HG03558 (cell line): ENCODE measurements around the gene HBE1.
A peak's percentile ranks its signal among the peaks of the same experiment; 100 is the strongest.
"Not testable (repeated sequence)": the region's sequence is repeated elsewhere in the genome, so short reads cannot be mapped to it uniquely, and the experiment has no call there.

Experiments
- ATAC-seq: cut with Tn5 transposase; IDR thresholded peaks from one replicate; pipeline ENCODE4 v1.9.1; 2021; ENCODE audit warnings: moderate number of reproducible peaks; ENCODE audit not compliant: unreplicated experiment; ENCODE audit errors: extremely low read depth

Gene HBE1

DNA sequence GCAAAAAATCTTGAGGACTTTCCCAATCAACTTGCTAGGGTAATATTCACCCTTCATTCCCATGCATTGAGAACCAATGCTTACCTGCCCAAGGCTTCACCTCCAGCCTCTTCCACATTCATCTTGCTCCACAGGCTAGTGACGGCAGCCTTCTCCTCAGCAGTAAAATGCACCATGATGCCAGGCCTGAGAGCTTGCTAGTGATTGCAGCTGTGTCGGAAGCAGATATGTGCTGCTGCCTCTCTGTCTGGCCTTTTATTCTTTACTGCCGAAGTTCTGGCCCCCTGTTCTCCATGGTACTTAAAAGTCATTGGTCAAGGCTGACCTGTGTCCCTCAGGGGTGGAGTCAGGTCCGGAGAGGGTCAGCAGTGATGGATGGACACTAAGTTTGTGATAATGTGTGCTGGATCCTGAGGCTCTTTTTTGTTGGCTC lies at the start of gene HBE1:
HBE1 (minus strand) TSS at position 231 of the 433 bp plus-strand sequence; CDS start at position 176, 55 bp downstream.
- ATAC-seq: no peak

DNA sequence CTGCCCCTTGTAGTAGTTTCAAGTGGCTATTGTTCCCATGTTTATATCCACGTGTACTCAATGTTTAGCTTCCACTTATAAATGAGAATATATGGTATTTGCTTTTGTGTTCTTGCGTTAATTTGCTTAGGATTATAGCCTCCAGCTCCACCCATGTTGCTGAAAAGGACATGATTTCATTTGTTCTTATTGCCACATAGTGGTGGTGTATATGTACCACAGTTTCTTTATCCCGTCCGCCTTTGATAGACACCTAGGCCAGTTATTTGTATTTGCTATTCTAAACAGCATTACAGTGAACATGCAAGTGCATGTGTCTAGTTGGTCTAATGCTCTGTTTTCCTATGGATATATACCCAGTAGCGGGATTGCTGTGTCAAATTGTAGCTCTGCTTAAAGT lies 47.5 kb upstream of the HBE1 start:
- no peak for ATAC-seq

DNA sequence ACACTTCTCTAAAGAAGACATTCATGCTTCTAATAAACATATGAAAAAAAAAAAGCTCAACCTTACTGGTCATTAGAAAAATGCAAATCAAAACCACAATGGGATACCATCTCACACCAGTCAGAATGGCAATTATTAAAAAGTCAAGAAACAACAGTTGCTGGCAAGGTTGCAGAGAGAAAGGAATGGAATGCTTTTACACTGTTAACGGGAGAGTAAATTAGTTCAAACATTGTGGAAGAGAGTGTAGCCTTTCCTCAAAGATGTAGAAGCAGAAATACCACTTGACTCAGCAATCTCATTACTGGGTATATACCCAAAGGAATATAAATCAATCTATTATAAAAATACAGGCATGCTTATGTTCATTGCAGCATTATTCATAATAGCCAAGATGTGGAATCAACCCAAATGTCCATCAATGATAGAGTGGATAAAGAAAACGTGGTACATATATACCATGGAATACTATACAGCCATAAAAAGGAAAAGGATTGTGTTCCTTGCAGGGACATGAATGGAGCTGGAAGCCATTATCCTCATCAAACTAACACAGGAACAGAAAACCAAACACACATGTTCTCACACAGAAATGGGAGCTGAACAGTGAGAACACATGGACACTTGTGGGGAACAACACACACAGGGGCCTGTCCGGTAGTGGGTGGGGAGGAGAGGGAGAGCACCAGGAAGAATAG lies 43.7 kb upstream of the HBE1 start:
- ATAC-seq: not testable (repeated sequence)

DNA sequence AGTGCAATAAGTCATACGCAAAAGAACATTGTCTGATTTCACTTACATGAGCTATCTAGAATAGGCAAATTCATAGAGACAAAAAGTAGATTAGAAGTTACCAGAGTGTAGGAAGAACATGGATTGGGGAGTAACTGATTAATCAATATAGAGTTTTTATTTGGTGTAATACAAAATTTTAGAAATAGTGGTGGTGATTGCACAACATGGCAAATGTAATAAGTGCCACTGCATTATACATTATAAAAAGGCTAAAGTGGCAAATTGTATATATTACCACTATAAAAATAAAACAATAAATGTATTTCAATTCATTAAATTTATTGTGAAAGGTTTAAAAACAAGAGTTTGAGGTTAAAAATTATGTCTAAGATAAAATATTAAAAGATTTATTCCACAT lies 40.7 kb upstream of the HBE1 start:
- ATAC-seq: no peak

DNA sequence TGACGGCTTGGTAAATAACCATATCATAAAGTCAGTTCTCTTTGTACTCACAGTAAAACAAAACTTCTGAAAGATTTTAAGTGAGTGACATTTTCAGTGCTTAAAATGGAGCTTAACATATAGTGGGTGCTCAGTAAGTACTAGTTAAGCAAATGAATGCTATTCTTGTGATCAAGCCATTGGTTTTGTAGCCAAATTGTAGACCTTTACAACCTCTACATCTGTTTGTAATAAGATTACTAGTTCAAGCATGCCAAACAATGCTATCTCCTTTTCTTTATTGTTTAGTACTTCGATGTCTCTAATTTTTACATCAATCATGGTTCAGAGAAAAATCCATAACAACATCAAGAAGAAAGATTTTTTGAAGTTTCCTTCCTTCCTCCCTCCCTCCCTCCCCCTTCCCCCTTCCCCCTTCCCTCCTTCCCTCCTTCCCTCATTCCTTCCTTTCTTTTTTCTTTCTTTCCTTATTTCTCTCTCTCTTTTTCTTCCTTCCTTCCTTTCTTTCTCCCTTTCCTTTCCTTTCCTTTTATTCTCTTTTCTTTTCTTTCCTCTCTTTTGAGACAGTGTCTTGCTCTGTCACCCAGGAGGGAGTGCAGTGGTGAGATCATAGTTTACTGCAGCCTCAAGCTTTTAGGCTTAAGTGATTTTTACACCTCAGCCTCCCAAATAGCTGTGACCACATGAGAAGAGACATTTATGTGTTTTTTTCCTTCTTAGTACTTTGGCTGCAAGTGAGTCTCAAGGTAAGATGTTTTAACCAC lies 37.7 kb upstream of the HBE1 start:
- ATAC-seq: no peak

DNA sequence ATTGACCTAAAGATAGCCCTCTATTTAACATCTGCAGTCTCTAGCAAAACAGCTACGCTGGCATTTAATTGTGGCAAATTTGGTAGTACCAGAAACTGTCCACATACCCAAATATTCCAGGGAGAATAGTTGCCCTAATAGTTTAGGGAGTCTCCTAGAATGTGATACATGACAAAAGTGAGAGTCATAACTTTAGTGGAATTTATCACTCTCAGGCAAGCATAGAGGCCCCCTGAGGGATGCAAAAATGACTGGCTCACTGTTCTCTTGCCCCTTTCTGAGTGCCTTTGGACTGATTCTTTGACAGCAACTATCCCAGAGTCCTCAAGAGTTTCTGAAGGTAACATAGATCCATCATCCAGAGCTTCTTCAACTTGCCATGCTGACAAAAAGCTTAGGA lies 34.3 kb upstream of the HBE1 start:
- no peak for ATAC-seq

DNA sequence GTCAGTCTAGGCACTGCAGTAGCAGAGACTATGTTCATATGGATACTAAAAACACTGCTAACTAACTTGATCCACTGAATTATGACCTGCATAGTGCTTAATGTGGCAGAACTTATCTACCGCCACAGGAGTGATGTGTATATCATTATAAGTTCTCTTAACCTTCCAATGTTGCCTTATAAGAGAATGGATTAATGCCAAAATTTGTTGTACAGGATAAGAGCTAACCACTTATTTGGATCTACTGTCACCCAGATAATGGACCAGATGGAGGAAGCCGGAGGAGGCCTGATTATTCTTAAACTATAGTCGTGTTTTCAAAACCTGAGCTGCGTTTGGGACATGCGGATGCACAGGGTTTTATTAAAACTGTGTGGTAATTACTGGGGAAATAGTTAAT lies 33.9 kb upstream of the HBE1 start:
- ATAC-seq: no peak

DNA sequence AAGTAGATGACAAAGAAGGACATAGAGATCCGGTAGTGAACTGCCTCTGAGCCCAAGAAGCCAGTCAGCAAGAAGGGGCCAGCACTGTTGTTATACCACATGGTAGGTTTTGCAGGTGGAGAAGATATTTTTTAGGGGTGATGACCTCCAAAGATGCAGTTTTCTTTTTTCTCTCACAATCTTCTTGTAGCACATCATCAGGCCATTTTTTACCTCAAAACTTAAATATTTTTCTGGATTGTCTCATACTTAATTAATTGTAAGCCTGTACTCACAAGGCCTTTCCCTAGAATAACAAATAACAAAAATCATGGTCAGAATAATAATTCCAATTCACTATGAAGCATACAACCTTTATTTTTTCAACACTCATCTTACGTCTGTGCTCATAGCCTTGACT lies 32.1 kb upstream of the HBE1 start, which contains the start of gene OR51B4:
OR51B4 (minus strand) TSS at position 101 of the 400 bp plus-strand sequence; CDS start at position 101, 0 bp downstream.
- no peak for ATAC-seq

DNA sequence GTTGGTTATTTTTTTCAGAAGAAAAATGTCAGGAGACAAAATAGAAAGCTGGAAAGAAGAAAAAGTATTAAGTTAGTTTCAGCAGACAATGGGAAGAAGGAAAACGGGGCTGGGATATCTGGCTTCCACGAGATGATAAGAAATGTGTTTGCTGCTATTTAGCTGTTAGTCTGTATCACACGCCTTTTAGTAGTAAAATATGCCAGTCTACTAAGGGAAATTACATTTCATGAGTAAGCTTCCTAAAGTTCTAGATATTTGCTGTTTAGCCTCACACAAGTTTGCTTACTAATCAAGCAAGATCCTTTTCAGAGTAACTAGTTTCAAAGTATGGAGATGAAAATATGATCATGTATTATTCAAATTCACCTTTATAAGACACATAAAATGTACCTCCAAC lies 30.5 kb upstream of the HBE1 start:
- no peak for ATAC-seq

DNA sequence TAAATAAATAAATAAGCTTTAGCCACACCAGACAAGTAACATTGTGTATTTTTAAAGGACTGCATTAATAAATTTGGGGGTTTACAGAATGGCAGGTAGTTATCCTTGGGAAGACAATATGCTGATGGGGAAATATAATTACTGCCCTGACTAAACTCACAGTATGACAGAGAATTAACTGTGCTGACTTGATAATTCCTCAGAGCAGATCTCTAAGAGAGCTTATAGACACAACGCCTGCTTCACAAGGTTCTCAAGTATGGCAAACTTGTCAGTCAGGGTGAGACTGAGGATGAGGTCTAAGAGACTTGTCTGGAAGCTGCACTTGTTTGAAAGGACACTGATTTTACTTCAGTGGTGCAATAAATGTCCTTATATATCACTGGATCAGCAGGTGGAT lies 28.7 kb upstream of the HBE1 start:
- no peak for ATAC-seq

DNA sequence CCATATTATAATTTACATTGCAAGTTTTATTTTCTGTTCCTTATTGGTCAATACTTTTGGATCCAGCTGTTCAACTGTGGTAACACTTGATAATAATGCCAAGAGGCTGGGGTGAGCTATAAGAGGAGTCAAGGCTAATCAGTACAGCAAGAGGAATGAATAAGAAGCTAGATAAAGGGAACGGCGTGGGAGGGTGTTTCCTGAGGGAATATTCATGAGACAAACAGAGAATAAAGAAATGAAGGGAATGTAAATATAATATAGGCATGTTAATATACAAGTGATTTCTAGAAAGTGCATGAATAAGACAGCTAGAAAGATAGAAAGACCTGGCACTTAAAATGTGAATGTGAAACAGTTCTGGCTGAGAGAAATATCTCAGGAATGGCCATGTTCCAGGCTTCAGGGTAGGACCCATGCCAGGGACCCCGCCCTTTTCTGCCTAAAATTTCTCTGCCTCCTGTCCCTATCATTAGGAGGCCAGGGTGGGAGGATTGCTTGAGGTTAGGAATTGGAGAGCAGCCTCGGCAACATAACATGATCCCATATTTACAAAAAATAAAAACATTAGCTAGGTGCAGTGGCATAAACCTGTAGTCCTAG lies 28.1 kb upstream of the HBE1 start:
- no peak for ATAC-seq

DNA sequence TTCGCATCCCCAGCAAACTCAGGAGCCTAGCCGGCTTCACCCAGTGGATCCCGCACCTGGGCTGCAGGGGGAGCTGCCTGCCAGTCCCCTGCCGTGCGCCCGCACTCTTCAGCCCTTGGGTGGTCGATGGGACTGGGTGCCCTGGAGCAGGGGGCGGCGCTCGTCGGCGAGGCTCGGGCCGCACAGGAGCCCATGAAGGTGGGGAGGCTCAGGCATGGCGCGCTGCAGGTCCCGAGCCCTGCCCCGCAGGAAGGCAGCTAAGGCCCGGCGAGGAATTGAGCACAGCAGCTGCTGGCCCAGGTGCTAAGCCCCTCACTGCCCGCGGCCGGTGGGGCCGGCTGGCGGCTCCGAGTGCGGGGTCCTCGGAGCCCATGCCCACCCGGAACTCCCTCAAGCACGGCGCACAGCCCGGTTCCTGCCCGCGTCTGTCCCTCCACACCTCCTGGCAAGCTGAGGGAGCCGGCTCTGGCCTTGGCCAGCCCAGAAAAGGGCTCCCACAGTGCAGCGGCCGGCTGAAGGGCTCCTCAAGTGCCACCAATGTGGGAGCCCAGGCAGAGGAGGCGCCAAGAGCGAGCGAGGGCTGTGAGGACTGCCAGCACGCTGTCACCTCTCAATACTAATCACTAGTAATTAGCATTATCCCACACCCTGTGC lies 24.7 kb upstream of the HBE1 start:
- not testable (repeated sequence) for ATAC-seq

DNA sequence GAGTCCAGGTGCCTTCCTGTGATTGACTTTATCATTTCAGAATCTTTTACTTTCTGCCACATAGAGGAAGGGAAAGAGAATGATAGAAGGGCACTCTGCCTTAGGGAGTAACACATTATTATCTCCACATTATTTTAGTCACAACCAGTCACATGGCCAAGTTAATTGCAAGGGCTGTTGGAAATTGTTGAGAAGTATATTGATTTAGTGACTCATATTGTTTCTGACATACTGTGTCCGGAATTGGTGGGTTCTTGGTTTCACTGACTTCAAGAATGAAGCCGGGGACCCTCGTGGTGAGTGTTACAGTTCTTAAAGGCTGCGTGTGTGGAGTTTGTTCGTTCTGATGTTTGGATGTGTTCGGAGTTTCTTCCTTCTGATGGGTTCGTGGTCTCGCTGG lies 23.3 kb upstream of the HBE1 start:
- ATAC-seq: no peak

DNA sequence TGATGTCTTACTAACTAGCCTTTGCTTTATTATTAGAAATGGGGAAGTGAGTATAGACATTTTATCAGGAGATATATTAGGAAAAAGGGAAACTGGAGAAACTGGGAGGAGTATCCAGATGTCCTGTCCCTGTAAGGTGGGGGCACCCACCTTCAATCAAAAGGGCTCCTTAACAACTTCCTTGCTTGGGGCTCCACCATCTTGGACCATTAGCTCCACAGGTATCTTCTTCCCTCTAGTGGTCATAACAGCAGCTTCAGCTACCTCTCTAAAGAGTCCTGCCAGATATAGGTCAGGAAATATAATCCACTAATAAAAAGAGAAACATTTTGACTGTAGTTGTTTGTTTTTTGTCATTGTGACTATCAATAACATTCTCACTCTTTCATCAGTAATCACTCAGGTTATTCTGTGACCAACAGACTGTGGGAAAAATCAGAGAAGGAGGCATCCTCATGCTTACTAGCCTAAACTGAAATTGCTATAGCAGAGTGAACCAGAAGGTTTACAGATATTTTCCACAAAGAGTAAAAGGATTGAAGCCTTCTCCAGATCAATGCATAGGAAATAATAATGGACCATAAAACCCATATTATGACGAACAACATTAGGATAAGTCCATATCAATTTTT lies 21.6 kb upstream of the HBE1 start:
- ATAC-seq: peak; percentile 68

DNA sequence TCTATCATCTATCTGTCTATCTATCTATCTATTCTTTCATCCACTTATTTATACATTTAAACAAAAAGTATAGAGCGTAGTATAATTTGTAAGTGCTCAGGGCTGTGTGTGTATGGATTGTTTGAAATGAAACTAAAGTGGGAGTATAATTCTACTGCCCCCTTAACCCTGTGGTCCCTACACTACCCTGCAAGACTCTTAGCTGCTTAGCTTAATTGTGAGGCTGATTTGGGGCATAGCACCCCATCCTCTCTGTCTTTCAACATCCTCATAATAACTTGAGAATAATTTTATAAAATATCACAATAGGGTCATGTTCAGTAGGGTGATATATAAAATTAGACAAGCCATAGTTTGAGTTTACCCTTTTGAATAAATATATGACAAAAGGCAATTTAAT lies 20.4 kb upstream of the HBE1 start:
- no peak for ATAC-seq

DNA sequence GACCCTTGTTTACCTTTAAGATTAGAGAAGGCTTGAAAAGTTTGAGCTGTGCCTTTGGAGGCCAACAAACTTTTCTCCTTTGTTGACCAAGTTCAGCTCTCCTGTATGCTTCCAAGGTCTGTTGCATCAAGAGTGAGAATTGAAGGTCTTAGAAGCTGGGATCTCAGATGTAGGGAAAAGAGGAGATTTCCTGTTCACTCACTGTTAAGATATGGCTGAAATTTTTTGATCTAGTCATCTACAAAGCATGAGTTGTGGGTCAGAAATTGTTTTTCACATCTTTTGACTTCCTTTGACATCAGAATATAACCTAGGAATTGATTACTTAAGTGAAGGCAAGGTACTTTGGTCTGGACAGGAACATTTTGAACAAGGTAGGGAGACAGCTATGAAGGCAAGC lies 20.0 kb upstream of the HBE1 start:
- ATAC-seq: no peak

DNA sequence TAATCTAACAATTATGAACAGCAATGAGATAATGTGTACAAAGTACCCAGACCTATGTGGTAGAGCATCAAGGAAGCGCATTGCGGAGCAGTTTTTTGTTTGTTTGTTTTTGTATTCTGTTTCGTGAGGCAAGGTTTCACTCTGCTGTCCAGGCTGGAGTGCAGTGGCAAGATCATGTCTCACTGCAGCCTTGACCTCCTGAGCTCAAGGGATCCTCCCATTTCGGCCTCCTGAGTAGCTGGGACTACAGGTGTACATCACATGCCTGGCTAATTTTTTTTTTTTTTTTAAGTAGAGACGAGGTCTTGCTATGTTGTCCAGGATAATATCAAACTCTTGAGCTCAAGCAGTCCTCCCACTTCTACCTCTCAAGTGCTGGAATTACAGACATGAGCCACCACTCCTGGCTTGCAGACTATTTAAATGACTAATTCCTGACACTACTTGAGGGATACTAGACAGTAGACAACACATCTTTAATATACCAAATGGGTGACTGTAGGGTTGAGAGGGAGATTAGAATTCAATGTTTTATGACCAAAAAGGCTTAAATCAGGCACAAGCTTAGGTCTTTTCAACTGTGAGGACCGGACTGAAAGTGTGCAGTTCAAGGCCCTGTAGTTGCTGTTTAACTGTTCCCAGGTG lies 19.3 kb upstream of the HBE1 start:
- no peak for ATAC-seq

DNA sequence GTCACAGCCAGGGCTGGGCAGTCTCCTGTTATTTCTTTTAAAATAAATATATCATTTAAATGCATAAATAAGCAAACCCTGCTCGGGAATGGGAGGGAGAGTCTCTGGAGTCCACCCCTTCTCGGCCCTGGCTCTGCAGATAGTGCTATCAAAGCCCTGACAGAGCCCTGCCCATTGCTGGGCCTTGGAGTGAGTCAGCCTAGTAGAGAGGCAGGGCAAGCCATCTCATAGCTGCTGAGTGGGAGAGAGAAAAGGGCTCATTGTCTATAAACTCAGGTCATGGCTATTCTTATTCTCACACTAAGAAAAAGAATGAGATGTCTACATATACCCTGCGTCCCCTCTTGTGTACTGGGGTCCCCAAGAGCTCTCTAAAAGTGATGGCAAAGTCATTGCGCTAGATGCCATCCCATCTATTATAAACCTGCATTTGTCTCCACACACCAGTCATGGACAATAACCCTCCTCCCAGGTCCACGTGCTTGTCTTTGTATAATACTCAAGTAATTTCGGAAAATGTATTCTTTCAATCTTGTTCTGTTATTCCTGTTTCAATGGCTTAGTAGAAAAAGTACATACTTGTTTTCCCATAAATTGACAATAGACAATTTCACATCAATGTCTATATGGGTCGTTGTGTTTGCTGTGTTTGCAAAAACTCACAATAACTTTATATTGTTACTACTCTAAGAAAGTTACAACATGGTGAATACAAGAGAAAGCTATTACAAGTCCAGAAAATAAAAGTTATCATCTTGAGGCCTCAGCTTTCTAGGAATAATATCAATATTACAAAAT lies 18.6 kb upstream of the HBE1 start:
- no peak for ATAC-seq

DNA sequence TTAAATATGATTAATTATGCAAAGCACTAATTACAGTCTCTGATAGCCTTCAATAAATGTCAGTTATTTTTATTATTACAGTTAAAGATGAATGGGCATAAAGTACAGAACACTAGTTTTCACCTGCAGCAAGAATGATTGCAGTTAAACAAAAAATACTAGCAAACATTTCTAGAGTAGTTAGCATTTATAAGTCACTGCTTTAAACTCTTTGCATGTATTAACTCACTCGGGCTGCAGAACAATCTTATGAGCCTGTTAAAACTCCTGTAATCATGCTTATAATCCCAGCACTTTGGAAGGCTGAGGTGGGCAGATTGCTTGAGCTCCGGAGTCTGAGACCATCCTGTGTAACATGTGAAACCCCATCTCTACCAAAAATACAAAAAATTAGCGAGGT lies 17.2 kb upstream of the HBE1 start:
- no peak for ATAC-seq
